ENCODE data around the gene MDM4.

GRCh38 chr1:204472660-204473059 is 43.5 kb upstream of the MDM4 start:
- TF ChIP-seq CTCF (IDR thresholded peaks at IDR 0.05 in 4 of 5, conservative IDR thresholded peaks at IDR 0.05 in 1 of 5) (no peak), POLR2A (IDR thresholded peaks at IDR 0.05) (no peak)

Measured in gastrocnemius medialis (tissue), 4 donors.